Liver (tissue), 9 donors: ENCODE measurements around the gene TBC1D8B. TPM values are rescaled to one million over a fixed set of nuclear protein-coding genes. Genes with fewer than 3 reads are reported as not detected.

ENCODE experiments used
- DNase-seq: peaks from one replicate; pipeline ENCODE4 v3.0.0-alpha.2; 2017; ENCODE audit warnings: low spot score
- H3K27ac ChIP-seq, 2 donors: one replicate each; pipeline ENCODE4 v1.7.0; 2013; ENCODE audit warnings: inconsistent platforms in 2 of 2, low read length in 2 of 2, control low read depth in 1 of 2, low read depth in 1 of 2, mild to moderate bottlenecking in 1 of 2
- H3K27me3 ChIP-seq, 4 donors: one replicate each; pipeline versions ENCODE4 v1.6.1 to v1.7.0; 2013; ENCODE audit warnings: low read length in 3 of 4, inconsistent platforms in 1 of 4, mild to moderate bottlenecking in 1 of 4, moderate library complexity in 1 of 4; ENCODE audit not compliant: control insufficient read depth in 4 of 4, insufficient read depth in 4 of 4
- H3K36me3 ChIP-seq, 4 donors: one replicate each; pipeline versions ENCODE4 v1.6.1 to v1.7.0; 2013; ENCODE audit warnings: low read length in 3 of 4, mild to moderate bottlenecking in 3 of 4, low read depth in 1 of 4, moderate library complexity in 1 of 4; ENCODE audit not compliant: control insufficient read depth in 4 of 4, insufficient read depth in 3 of 4
- H3K4me1 ChIP-seq, 4 donors: one replicate each; pipeline versions ENCODE4 v1.6.1 to v1.7.0; 2013; ENCODE audit warnings: low read length in 3 of 4, mild to moderate bottlenecking in 3 of 4, moderate library complexity in 1 of 4; ENCODE audit not compliant: control insufficient read depth in 4 of 4, insufficient read depth in 4 of 4
- H3K4me3 ChIP-seq, 3 donors: one replicate each; pipeline versions ENCODE4 v1.6.1 to v1.7.0; 2013; ENCODE audit warnings: low read length in 3 of 3, control low read depth in 1 of 3, low read depth in 1 of 3, mild to moderate bottlenecking in 1 of 3
- H3K9ac ChIP-seq, 2 donors: one replicate each; pipeline ENCODE4 v1.7.0; 2013; ENCODE audit warnings: low read length in 2 of 2, mild to moderate bottlenecking in 2 of 2, moderate library complexity in 2 of 2, control low read depth in 1 of 2, low read depth in 1 of 2
- H3K9me3 ChIP-seq, 4 donors: one replicate each; pipeline versions ENCODE4 v1.6.1 to v1.7.0; 2013; ENCODE audit warnings: low read length in 3 of 4; ENCODE audit not compliant: control insufficient read depth in 4 of 4
- EGR1 ChIP-seq, 2 donors: IDR thresholded peaks; 2 replicates each; pipeline ENCODE4 v1.6.1; 2016 to 2018; ENCODE audit warnings: antibody characterized with exemption in 2 of 2, low read depth in 2 of 2
- FOXA1 ChIP-seq: IDR thresholded peaks from 2 replicates; pipeline ENCODE4 v1.6.1; 2016; ENCODE audit warnings: antibody characterized with exemption
- FOXA2 ChIP-seq: IDR thresholded peaks from 2 replicates; pipeline ENCODE4 v1.6.1; 2016; ENCODE audit warnings: antibody characterized with exemption
- GABPA ChIP-seq, 2 donors: IDR thresholded peaks in 1 of 2; conservative IDR thresholded peaks in 1 of 2; 2 replicates each; pipeline ENCODE4 v1.6.1; 2016; ENCODE audit warnings: antibody characterized with exemption in 2 of 2, mild to moderate bottlenecking in 1 of 2, moderate library complexity in 1 of 2
- HNF4A ChIP-seq, 2 donors: conservative IDR thresholded peaks; 2 replicates each; pipeline ENCODE4 v1.6.1; 2016; ENCODE audit warnings: antibody characterized with exemption in 2 of 2, mild to moderate bottlenecking in 2 of 2
- HNF4G ChIP-seq: IDR thresholded peaks from 2 replicates; pipeline ENCODE4 v1.6.1; 2016; ENCODE audit warnings: antibody characterized with exemption
- JUND ChIP-seq, 2 donors: IDR thresholded peaks; 2 replicates each; pipeline ENCODE4 v1.6.1; 2016; ENCODE audit warnings: antibody characterized with exemption in 2 of 2
- NR2F2 ChIP-seq: IDR thresholded peaks from 2 replicates; pipeline ENCODE4 v1.6.1; 2016; ENCODE audit warnings: antibody characterized with exemption
- RAD21 ChIP-seq, 2 donors: IDR thresholded peaks; 2 replicates each; pipeline ENCODE4 v1.6.1; 2016; ENCODE audit warnings: antibody characterized with exemption in 2 of 2, mild to moderate bottlenecking in 2 of 2
- RXRA ChIP-seq, 2 donors: IDR thresholded peaks; 2 replicates each; pipeline ENCODE4 v1.6.1; 2017 to 2018; ENCODE audit warnings: antibody characterized with exemption in 2 of 2, mild to moderate bottlenecking in 1 of 2
- SP1 ChIP-seq: IDR thresholded peaks from 2 replicates; pipeline ENCODE4 v1.6.1; 2018; ENCODE audit warnings: antibody characterized with exemption, mild to moderate bottlenecking
- TAF1 ChIP-seq: conservative IDR thresholded peaks from 2 replicates; pipeline ENCODE4 v1.6.1; 2016; ENCODE audit warnings: antibody characterized with exemption, mild to moderate bottlenecking
- YY1 ChIP-seq: IDR thresholded peaks from 2 replicates; pipeline ENCODE4 v1.6.1; 2016; ENCODE audit warnings: antibody characterized with exemption, mild to moderate bottlenecking
- WGBS: extraction: QIAGEN DNeasy Blood & Tissue Kit; methylation state at CpG from one replicate; pipeline ENCODE4 v1.1.7; 2013; 5-methylcytosine and 5-hydroxymethylcytosine counted together
- polyA plus RNA-seq, 2 donors: library from polyadenylated mRNA; stranded (reverse) in 1 of 2; unstranded in 1 of 2; fragments of 200-250 nt in 1 of 2; fragments of >200 nt in 1 of 2; fragmentation: Nextera tagmentation in 1 of 2; extraction: Ambion mirVana in 1 of 2; gene quantifications; one replicate each; pipeline versions ENCODE4 v1.2.1 to v1.2.3, GENCODE V29; 2013 to 2015
- total RNA-seq, 2 donors: library from RNA; depleted of rRNA; stranded (reverse); fragments of >200 nt; gene quantifications; one replicate each; pipeline ENCODE4 v1.2.3, GENCODE V29; 2014
- TF ChIP-seq, protein P1 (sequence below): IDR thresholded peaks from 2 replicates; pipeline ENCODE4 v1.6.1; 2016; ENCODE audit warnings: antibody characterized with exemption
- TF ChIP-seq, protein P2 (sequence below): IDR thresholded peaks from 2 replicates; pipeline ENCODE4 v1.6.1; 2016; ENCODE audit warnings: antibody characterized with exemption
- TF ChIP-seq, protein P3 (sequence below): IDR thresholded peaks from 2 replicates; pipeline ENCODE4 v1.6.1; 2016; ENCODE audit warnings: antibody characterized with exemption, mild to moderate bottlenecking
- TF ChIP-seq, protein P4 (sequence below): IDR thresholded peaks from 2 replicates; pipeline ENCODE4 v1.6.1; 2016; ENCODE audit warnings: antibody characterized with exemption
- TF ChIP-seq, protein P5 (sequence below): fragments of 150-350 bp; IDR thresholded peaks from 2 replicates; pipeline ENCODE4 v1.5.1; 2017; ENCODE audit warnings: improper control_type of control experiment, low read depth, low read length; ENCODE audit not compliant: missing input control
- donor health status: healthy.
- donor health status: healthy.
- donor health status: healthy.
- donor health status: healthy.
- donor health status: healthy.

TBC1D8B gene
- total and polyA plus RNA-seq, 4 donors = 3.7 to 12.1 (median 4.7) TPM

DNA sequence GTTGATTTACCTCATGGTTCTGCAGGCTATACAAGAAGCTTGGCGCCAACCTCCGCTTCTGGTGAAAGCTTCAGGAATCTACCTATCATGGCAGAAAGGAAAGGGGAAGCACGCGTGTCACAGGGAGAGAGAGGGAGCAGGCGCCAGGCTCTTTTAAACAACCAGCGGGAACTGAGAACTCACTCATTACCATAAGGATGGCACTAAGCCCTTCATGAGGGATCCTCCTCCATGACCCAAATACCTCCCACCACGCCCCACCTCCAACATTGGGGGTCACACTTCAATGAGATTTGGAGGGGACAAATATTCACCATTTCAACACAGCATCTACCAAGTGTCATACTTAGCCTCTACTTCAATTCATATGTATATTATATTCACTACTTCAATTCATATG lies 18.8 kb upstream of the TBC1D8B start:
- Histone ChIP-seq H3K9me3 (peaks cover 0 to 1% (median 0%) of the 10 kb centered on the region in 4 donors), H3K36me3 (no peaks in the 10 kb centered on the region), H3K9ac (no peak overlapping the region), H3K4me3 (no peak overlapping the region), H3K4me1 (peaks cover 0 to 11% (median 2%) of the 10 kb centered on the region in 4 donors), H3K27me3 (no peaks in the 10 kb centered on the region), H3K27ac (no peak overlapping the region)
- no peak for DNase-seq
- TF ChIP-seq, protein P1, sequence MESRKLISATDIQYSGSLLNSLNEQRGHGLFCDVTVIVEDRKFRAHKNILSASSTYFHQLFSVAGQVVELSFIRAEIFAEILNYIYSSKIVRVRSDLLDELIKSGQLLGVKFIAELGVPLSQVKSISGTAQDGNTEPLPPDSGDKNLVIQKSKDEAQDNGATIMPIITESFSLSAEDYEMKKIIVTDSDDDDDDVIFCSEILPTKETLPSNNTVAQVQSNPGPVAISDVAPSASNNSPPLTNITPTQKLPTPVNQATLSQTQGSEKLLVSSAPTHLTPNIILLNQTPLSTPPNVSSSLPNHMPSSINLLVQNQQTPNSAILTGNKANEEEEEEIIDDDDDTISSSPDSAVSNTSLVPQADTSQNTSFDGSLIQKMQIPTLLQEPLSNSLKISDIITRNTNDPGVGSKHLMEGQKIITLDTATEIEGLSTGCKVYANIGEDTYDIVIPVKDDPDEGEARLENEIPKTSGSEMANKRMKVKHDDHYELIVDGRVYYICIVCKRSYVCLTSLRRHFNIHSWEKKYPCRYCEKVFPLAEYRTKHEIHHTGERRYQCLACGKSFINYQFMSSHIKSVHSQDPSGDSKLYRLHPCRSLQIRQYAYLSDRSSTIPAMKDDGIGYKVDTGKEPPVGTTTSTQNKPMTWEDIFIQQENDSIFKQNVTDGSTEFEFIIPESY = no peak
- no peak for TF ChIP-seq JUND (IDR thresholded peaks at IDR 0.05)
- TF ChIP-seq EGR1 (IDR thresholded peaks at IDR 0.05; ENCODE audit: low read depth in 2 of 2) = no peak
- TF ChIP-seq, protein P2, sequence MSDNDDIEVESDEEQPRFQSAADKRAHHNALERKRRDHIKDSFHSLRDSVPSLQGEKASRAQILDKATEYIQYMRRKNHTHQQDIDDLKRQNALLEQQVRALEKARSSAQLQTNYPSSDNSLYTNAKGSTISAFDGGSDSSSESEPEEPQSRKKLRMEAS = no peak
- TF ChIP-seq, protein P3, sequence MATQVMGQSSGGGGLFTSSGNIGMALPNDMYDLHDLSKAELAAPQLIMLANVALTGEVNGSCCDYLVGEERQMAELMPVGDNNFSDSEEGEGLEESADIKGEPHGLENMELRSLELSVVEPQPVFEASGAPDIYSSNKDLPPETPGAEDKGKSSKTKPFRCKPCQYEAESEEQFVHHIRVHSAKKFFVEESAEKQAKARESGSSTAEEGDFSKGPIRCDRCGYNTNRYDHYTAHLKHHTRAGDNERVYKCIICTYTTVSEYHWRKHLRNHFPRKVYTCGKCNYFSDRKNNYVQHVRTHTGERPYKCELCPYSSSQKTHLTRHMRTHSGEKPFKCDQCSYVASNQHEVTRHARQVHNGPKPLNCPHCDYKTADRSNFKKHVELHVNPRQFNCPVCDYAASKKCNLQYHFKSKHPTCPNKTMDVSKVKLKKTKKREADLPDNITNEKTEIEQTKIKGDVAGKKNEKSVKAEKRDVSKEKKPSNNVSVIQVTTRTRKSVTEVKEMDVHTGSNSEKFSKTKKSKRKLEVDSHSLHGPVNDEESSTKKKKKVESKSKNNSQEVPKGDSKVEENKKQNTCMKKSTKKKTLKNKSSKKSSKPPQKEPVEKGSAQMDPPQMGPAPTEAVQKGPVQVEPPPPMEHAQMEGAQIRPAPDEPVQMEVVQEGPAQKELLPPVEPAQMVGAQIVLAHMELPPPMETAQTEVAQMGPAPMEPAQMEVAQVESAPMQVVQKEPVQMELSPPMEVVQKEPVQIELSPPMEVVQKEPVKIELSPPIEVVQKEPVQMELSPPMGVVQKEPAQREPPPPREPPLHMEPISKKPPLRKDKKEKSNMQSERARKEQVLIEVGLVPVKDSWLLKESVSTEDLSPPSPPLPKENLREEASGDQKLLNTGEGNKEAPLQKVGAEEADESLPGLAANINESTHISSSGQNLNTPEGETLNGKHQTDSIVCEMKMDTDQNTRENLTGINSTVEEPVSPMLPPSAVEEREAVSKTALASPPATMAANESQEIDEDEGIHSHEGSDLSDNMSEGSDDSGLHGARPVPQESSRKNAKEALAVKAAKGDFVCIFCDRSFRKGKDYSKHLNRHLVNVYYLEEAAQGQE = no peak
- no peak for TF ChIP-seq NR2F2
- TF ChIP-seq FOXA1 = no peak
- no peak for TF ChIP-seq HNF4G
- no peak for TF ChIP-seq GABPA (IDR thresholded peaks at IDR 0.05 in 1 of 2, conservative IDR thresholded peaks at IDR 0.05 in 1 of 2)
- no peak for TF ChIP-seq YY1
- no peak for TF ChIP-seq RXRA (IDR thresholded peaks at IDR 0.05)
- TF ChIP-seq, protein P4, sequence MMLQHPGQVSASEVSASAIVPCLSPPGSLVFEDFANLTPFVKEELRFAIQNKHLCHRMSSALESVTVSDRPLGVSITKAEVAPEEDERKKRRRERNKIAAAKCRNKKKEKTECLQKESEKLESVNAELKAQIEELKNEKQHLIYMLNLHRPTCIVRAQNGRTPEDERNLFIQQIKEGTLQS = no peak
- no peak for TF ChIP-seq FOXA2
- TF ChIP-seq, protein P5, sequence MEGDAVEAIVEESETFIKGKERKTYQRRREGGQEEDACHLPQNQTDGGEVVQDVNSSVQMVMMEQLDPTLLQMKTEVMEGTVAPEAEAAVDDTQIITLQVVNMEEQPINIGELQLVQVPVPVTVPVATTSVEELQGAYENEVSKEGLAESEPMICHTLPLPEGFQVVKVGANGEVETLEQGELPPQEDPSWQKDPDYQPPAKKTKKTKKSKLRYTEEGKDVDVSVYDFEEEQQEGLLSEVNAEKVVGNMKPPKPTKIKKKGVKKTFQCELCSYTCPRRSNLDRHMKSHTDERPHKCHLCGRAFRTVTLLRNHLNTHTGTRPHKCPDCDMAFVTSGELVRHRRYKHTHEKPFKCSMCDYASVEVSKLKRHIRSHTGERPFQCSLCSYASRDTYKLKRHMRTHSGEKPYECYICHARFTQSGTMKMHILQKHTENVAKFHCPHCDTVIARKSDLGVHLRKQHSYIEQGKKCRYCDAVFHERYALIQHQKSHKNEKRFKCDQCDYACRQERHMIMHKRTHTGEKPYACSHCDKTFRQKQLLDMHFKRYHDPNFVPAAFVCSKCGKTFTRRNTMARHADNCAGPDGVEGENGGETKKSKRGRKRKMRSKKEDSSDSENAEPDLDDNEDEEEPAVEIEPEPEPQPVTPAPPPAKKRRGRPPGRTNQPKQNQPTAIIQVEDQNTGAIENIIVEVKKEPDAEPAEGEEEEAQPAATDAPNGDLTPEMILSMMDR = no peak
- TF ChIP-seq TAF1 = no peak
- TF ChIP-seq SP1 = no peak
- TF ChIP-seq HNF4A (conservative IDR thresholded peaks at IDR 0.05) = no peak
- 66% methylated on average over 7 of the region's 7 CpGs for WGBS

DNA sequence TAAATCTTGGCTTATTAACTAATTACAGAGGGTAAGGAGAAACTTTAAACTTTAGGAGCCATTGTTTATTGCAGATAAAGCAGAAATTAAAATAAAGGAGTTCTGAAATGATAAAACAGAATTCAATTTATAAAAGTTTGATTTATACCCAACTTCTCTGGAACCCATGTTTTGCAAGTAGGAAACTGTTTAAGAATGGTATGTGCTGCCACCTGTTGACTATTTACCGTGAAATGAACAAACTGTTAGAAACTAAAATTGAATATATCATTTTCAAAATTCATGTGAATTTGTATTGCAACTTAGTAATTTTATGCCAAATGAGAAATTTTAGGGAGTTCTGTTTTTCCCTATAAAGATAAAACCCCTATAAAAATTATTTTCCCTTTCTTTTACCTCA lies 11.0 kb upstream of the TBC1D8B start:
- 3% methylated on average over 1 of the region's 1 CpG for WGBS
- Histone ChIP-seq H3K4me3 (no peak overlapping the region), H3K36me3 (peaks cover 0 to 2% (median 0%) of the 10 kb centered on the region in 4 donors), H3K27ac (no peak overlapping the region), H3K9ac (no peak overlapping the region), H3K9me3 (no peaks in the 10 kb centered on the region), H3K27me3 (no peaks in the 10 kb centered on the region), H3K4me1 (no peaks in the 10 kb centered on the region)
- TF ChIP-seq RAD21 (IDR thresholded peaks at IDR 0.05) = peak; percentile 57 to 61
- TF ChIP-seq, protein P5 = peak; percentile 28
- TF ChIP-seq, protein P2 = no peak
- DNase-seq = no peak
